ENCODE data around the gene SUSD4.

The SUSD4 gene

GRCh38 chr1:223227486-223228196, 136.3 kb downstream of the SUSD4 start:
- no peak for DNase-seq (ENCODE audit: low read depth)

GRCh38 chr1:223227031-223227430, 136.9 kb downstream of the SUSD4 start:
- no peak for DNase-seq (ENCODE audit: low read depth)

- no peak for DNase-seq (ENCODE audit: low read depth)
These were observed 137.7 kb downstream of the SUSD4 start for GRCh38 chr1:223226271-223226670.

DNA sequence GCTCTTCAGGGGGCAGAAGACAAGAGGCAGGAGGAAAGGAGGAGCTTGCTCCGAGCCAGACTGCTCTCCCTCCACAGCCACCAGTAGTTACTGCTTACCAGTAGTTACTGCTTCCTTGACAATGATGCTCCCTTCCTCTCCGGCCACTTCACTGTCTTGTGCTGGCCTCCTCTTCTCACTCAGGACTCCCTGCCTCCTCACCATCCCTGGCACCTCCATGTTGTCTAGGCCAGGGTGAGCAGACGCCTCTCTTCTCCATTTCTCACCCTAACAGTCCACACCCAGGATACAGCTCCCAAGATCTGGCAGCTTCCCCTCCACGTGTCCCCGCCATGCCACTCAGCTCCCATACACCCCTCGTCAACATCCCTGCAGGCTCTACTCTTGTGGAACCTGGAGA, 138.5 kb downstream of the SUSD4 start:
- no peak for DNase-seq (ENCODE audit: low read depth)

- no peak for DNase-seq (ENCODE audit: low read depth)
These were observed 138.9 kb downstream of the SUSD4 start for GRCh38 chr1:223225061-223225460.

- no peak for DNase-seq (ENCODE audit: low read depth)
These were observed 139.5 kb downstream of the SUSD4 start for GRCh38 chr1:223224465-223224864.

- no peak for DNase-seq (ENCODE audit: low read depth)
These were observed 140.6 kb downstream of the SUSD4 start for GRCh38 chr1:223223091-223223995.

- no peak for DNase-seq (ENCODE audit: low read depth)
These were observed 141.6 kb downstream of the SUSD4 start for GRCh38 chr1:223222377-223222776.

DNA sequence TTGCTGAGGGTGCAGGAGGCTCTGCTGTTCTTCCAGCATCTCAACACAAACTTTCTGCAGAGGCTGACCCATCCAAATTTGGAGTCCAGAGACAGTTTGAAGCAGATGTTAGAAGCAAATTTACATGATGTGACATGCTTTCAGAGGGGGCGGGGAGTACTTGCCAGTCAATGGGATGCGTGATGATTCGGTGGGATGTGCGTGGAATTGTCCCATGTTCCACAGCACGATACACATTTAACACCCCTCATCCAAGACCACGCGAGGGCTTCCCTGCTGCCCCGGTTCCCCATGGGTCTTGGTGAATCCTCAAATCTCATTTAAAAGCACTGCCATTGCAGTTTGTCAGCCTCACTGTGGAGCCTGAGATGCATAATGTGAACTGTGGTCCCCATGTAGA, 142.3 kb downstream of the SUSD4 start:
- DNase-seq (ENCODE audit: low read depth), result no peak

DNA sequence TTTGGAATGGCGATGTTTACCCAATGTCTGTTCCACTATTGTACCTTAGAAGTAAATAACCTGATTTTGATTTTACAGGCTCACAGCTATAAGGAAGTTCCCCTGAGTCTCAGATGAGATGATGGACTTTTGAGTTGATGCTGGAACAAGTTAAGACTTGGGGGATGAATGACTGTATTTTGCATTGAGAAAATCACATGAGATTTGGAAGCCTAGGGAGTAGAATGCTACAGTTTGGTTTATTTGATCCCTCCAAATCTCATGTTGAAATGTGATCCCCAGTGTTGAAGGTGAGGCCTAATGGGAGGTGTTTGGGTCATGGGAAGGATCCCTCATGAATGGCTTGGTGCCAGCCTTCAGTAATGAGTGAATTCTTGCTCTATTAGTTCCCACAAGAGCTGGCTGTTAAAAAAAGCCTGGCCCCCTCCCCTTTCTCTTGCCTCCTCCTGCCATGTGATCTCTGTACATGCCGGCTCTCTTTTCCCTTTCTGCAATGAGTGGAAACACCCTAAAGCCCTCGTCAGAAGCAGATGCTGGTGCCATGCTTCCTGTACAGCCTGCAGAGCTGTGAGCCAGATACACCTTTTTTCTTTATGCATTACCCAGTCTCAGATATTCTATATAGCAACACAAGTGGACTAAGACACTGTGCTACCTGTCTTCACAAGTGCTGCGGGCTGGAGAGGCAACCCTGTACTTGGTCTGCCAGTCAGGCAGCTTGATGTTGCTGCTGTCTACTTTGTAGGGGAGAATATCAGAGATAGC, 143.9 kb downstream of the SUSD4 start:
- DNase-seq (ENCODE audit: low read depth), result no peak

GRCh38 chr1:223219318-223219635, 144.7 kb downstream of the SUSD4 start:
- no peak for DNase-seq (ENCODE audit: low read depth)

- DNase-seq (ENCODE audit: low read depth), result no peak
These were observed 146.2 kb downstream of the SUSD4 start for GRCh38 chr1:223217781-223218180.

GRCh38 chr1:223216531-223217205, 147.3 kb downstream of the SUSD4 start:
- DNase-seq (ENCODE audit: low read depth), result no peak

- no peak for DNase-seq (ENCODE audit: low read depth)
These were observed 147.9 kb downstream of the SUSD4 start for GRCh38 chr1:223216074-223216473.

DNA sequence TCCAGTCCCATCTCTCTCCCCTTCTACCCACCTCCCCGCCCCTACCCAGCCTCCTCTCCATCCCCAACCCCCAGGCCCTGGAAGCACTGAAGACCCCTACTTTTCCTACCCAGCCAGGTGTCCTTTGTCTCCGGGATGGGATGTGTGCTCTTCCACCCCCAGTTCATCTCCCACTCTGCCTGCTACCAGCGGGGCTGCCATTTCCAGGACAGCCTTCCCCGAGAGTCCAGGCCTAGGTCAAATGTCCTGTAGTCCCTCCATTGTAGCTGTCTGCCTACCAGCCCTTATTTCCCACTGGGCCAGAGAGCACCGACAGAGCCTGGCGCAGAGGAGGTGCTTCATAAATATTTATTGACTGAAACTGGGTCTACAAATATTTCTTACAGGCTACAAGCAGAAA, 148.9 kb downstream of the SUSD4 start:
- DNase-seq (ENCODE audit: low read depth), result no peak

- DNase-seq (ENCODE audit: low read depth), result no peak
These were observed 149.6 kb downstream of the SUSD4 start for GRCh38 chr1:223214261-223214807.

DNA sequence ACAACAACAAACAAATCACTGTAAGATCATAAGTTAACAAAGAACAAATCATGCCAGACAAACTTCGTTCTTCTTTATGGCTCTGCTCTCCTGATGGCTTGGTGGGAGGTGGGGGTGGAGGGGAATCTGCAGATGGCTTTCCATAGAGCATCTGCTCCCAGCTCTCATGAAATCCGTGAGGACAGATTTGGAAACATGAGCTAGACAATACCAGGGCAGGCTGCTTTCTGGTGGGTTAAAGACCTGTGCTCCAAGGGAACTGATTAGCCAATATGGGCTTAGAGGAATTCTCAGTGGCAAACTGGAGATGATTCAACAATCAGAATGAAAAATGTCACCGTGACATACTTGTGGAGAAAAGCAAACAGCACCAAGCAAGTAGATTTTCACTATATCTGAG, 151.5 kb downstream of the SUSD4 start:
- no peak for DNase-seq (ENCODE audit: low read depth)

- no peak for DNase-seq (ENCODE audit: low read depth)
These were observed 152.5 kb downstream of the SUSD4 start for GRCh38 chr1:223211323-223211985.

GRCh38 chr1:223210788-223211120, 153.2 kb downstream of the SUSD4 start:
- no peak for DNase-seq (ENCODE audit: low read depth)

DNA sequence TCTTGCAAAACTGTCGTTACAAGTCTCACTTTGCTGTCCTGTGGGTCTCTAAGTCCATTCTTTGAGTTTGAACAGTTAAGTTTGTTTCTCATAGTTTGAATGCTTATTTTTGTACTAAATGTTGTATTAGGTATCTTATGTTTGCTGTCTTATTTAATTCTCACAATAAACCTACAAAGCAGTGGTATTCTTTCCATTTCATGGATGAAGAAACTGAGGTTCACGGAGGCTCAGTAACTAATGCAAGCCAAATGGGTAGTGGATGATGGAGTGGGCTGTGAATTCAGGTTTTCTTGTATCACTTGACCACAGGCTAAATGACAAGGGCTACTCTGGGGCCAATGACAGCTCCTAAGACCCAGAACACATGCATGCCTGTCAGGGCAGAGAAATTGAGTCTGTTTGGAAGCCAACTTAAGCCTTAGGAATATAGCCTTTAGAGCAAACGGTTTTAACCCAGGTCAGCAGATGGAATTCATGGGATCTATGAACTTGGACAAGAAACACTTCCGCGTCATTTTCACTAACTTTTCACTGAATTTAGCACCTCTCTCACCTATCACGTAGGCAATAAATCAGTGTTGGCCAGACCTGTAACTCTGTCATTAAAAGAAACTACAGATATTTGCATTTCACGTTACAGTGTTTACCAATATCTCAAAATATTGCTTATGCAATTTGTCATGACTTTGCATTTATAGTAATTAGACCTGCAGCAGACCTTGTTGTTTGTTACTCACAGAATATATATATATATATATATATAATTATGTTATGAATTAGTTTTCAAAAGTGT, 153.8 kb downstream of the SUSD4 start:
- DNase-seq (ENCODE audit: low read depth), result no peak

All from activated T-cell treated with anti-CD3 and anti-CD28 coated beads for 48 hours (primary cell).